NCI-H2171 treated with DMSO at 0.1 percent for 48 hours (cell line): ENCODE data around the gene CCDC93.

Experiments used
- DNase-seq: peaks from one replicate; lab custom pipeline; 2025; lab: John Stamatoyannopoulos, UW

CCDC93 gene

GRCh38 chr2:117902933-117903332, 110.9 kb downstream of the CCDC93 start:
- DNase-seq: no peak

GRCh38 chr2:117888897-117889296, 125.0 kb downstream of the CCDC93 start:
- no peak for DNase-seq

GRCh38 chr2:117885308-117885707, 128.6 kb downstream of the CCDC93 start:
- DNase-seq: no peak

- DNase-seq: no peak
These were observed 134.9 kb downstream of the CCDC93 start for GRCh38 chr2:117879003-117879402.

GRCh38 chr2:117875786-117876185, 138.1 kb downstream of the CCDC93 start:
- DNase-seq: no peak
